ENCODE measurements around the gene LGMN. TPM values are rescaled to one million over a fixed set of nuclear protein-coding genes. Genes with fewer than 3 reads are reported as not detected.

Gene LGMN
- total RNA-seq, 1 experiment from 2014 or later = 37.2 TPM

GRCh38 chr14:92789457-92790089 lies 41.1 kb upstream of the LGMN start:
- intact Hi-C loops (cut with micrococcal nuclease; ENCODE audit: unreplicated experiment) (no loop called here), in situ Hi-C loops (cut with HindIII; ENCODE audit: low pct_unique_long_range_greater_than_20kb, low sequenced_read_pairs) (no loop called here)
- ChIA-PET CTCF (no interaction called here), POLR2A (no interaction called here)
- no peaks in the 10 kb centered on the region for H3K4me1 ChIP-seq (ENCODE audit: control insufficient read depth, insufficient read depth, low read length)
- no peak overlapping the region for H3K4me3 ChIP-seq (ENCODE audit: low read depth in 2 of 2, low read length in 2 of 2)
- H3K27ac ChIP-seq (ENCODE audit: low read length) = no peak overlapping the region
- no peak for TF ChIP-seq REST (IDR thresholded peaks at IDR 0.05; ENCODE audit: insufficient read depth in 1 of 2, low read depth in 2 of 2, low read length in 1 of 2)
- no peak for TF ChIP-seq POLR2AphosphoS5 (IDR thresholded peaks at IDR 0.05; ENCODE audit: low read depth, low read length)
- no peak for TF ChIP-seq SIN3A (IDR thresholded peaks at IDR 0.05; ENCODE audit: borderline replicate concordance, insufficient read depth, low read depth, low read length)
- TF ChIP-seq TCF7L2 (IDR thresholded peaks at IDR 0.05; ENCODE audit: low read depth, low read length) = no peak
- no peak for TF ChIP-seq CTCF (IDR thresholded peaks at IDR 0.05)
- peaks cover 3% of the 10 kb centered on the region; the same call in 1 of the 2 replicates for H3K36me3 ChIP-seq (ENCODE audit: control insufficient read depth, insufficient read depth, low read length)
- ATAC-seq (no peak), DNase-seq (ENCODE audit: low read depth, low spot score) (no peak)
- BruUV-seq (replicated peaks) = no TSS peak
- no peaks in the 10 kb centered on the region for H3K27me3 ChIP-seq (ENCODE audit: control insufficient read depth, insufficient read depth, low read length)
- H3K9me3 ChIP-seq (ENCODE audit: control insufficient read depth, insufficient read depth, low read depth, low read length) = peaks cover 5% of the 10 kb centered on the region; the same call in 1 of the 2 replicates

GRCh38 chr14:92787554-92787953 lies 39.1 kb upstream of the LGMN start:
- Histone ChIP-seq H3K4me3 (ENCODE audit: low read depth in 2 of 2, low read length in 2 of 2) (no peak overlapping the region), H3K27me3 (ENCODE audit: control insufficient read depth, insufficient read depth, low read length) (no peaks in the 10 kb centered on the region), H3K4me1 (ENCODE audit: control insufficient read depth, insufficient read depth, low read length) (no peaks in the 10 kb centered on the region), H3K36me3 (ENCODE audit: control insufficient read depth, insufficient read depth, low read length) (no peaks in the 10 kb centered on the region), H3K9me3 (ENCODE audit: control insufficient read depth, insufficient read depth, low read depth, low read length) (peaks cover 5% of the 10 kb centered on the region; the same call in 1 of the 2 replicates), H3K27ac (ENCODE audit: low read length) (no peak overlapping the region)
- DNase-seq (ENCODE audit: low read depth, low spot score) (no peak), ATAC-seq (no peak)
- in situ Hi-C loops (cut with HindIII; ENCODE audit: low pct_unique_long_range_greater_than_20kb, low sequenced_read_pairs) (no loop called here), intact Hi-C loops (cut with micrococcal nuclease; ENCODE audit: unreplicated experiment) (no loop called here)
- CTCF ChIA-PET = no interaction called here
- no peak for TF ChIP-seq TCF7L2 (IDR thresholded peaks at IDR 0.05; ENCODE audit: low read depth, low read length)
- TF ChIP-seq REST (IDR thresholded peaks at IDR 0.05; ENCODE audit: insufficient read depth in 1 of 2, low read depth in 2 of 2, low read length in 1 of 2) = no peak
- TF ChIP-seq CTCF (IDR thresholded peaks at IDR 0.05) = no peak
- no peak for TF ChIP-seq POLR2AphosphoS5 (IDR thresholded peaks at IDR 0.05; ENCODE audit: low read depth, low read length)
- TF ChIP-seq SIN3A (IDR thresholded peaks at IDR 0.05; ENCODE audit: borderline replicate concordance, insufficient read depth, low read depth, low read length) = no peak
- BruUV-seq (replicated peaks) = no TSS peak
- POLR2A ChIA-PET = no interaction called here

All from Panc1 (cell line).